GM18508 (cell line): ENCODE data around the gene PXDN.

Experiments used
- ATAC-seq: cut with Tn5 transposase; IDR thresholded peaks from one replicate; pipeline ENCODE4 v1.9.1; 2021; ENCODE audit warnings: moderate number of reproducible peaks; ENCODE audit not compliant: insufficient read depth, unreplicated experiment

The PXDN gene

GRCh38 chr2:1654696-1655374, 89.5 kb downstream of the PXDN start:
- no peak for ATAC-seq

- no peak for ATAC-seq
Measured at GRCh38 chr2:1653956-1654695, 90.2 kb downstream of the PXDN start.

GRCh38 chr2:1652034-1652790, 92.1 kb downstream of the PXDN start:
- no peak for ATAC-seq

DNA sequence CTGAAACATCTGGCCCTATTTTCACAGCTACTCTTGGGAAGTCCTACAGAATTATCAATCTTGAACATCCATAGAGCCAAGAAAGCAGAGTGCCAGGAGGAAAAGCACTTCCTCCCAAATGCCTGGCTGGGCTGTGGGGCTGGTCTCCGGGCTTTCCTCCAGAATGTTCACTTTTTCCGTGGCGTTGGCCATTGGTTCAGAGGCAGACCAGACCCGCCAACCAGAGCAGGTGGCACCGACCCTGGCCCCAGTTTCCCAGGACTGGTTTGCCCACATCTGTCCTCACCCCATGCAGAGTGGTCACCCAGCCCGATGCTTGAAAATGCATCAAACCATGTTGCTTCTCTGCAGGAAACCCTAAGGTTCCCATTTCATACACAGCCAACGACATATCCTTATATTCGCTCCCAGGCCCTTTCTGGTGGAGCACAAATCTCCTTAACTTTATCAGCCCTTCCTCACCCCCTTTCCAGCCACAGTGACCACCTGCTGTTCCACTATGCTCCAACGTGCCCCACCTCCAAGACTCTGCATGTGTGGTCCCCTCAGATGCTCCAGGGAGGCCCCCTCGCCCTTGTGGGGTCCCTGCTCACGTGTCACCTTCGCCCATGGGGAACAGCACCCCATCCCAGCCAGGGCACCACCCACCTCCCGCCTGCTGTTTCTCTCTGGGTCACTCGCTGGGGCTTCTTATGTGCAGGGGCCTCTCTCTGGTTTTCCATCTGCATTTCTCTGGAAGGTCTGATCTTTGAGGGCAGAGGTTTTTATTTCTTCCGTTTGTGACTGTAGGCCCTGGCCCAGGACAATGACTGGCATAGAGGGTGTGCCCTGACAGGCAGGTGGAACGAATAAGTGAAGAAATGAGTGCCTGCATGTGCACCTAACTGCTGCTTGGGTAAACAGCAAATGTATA, 92.9 kb downstream of the PXDN start:
- no peak for ATAC-seq

DNA sequence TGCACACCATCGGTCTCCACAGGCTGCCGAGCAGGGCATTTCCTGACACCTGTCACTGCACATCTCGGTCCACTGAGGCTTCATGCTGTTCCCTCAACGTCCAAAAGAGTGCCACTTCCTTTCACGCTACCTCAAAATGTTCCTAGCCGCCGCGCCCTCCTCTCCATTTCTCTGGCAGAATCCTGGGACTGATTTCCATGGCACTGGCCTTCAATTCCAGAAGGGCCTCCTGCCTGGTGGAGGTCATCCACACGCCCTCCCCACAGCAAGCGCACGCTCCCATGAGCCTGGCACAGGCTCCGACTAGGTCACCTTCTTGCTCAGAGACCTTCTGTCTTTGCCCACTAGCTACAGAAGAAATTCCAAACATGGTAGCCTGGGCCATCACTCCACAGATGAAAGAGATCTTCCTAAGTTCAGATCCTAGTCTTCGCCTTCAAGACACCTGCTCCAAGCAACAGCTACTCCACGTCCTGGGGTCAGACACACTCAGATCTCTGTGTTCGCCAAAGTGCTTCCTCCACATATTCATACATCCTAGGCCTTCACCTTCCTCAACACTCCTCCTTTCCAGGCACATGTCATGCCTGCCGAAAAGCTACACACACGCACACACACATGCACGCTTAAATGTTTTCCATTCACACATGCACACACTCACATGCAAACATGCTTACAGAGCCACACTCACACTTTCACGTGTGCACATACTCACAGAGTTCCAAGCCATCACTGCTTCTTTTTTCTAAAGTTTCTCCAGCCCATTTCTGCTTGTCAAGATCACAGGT, 94.0 kb downstream of the PXDN start:
- no peak for ATAC-seq

DNA sequence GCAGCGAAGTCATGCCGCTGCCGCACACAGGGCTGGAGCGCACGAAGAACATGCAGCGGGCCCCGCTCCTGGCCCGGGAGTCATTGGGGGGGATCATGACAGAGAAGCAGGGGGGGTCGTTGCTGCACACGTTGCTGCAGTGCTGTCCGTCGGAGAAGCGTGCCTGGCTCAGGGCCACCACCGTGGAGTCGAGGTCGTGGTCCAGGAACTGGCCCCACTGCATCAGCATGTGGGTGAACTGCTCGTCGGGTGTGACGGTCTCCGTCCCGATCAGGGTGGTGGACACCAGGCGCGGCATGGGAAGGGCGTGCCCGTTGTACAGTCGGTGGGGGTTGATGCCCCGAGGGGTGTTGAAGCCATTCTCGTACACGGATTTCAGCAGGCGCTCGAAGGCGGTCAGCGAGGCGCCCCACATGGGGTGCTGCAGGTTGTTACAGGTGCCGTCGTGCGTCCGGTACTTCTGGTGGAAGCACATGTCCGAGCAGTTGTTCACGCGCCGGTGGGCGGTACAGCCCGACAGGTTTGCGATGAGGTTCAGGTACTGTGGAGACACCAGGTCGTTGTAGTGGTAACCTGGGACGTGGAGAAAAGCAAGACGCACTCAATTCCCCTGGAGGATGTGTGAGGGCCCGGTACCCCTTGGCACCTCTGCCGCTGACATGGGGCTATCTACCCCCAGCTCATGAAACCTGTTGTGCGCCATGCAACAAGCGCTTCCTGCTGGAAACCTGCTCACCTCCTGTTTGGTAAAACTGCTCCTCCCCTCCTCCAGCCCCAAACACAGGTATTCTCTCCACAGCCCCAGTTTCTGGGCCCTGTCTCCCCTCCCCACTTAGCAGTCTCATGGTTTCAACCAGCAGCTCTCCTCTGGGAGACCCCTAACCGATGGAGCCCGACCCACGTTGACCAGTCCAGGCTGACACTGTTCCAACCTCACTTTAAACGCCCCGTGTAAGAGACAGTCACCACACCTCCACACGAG, 94.9 kb downstream of the PXDN start:
- no peak for ATAC-seq

DNA sequence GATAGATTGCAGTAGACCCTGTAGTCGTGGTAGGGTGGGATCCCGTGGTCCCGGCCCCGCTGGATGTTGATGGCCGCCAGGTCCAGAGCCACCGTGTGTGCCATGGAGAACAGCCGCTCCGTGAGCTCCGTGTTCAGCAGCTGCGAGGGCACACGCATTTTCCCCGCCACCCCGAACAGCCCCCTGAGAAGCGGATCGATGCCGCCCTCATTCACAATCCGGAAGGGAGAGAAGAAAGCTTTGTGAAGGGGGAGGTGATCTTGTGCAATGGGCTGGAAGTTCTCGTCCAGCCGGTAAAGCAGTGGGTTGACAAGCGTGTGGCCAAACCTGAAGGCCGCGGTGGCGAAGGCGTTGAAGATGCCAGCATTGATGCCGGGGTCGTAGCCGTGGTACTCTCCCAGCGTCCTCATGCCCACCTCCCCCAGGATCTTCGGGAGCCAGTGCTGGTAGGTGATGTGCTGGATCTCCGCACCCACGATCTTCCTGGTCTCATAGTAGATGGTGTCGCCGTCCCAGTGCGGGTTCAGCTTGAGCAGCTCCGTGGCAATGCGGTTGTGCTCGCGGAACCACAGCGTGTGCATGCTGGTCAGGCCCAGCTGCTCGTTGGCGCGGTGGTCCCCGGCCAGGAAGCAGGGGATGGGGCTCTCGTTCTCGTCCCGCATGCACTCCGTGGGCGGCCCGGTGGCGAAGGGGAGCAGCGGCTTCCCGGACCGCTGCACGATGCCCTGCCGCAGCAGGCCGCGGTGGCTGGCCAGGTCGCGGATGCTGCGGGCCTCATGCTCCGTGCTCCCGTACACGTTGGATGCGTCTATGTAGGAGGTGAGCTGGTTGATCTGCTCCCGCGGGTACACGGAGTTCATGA, 95.8 kb downstream of the PXDN start:
- no peak for ATAC-seq

- no peak for ATAC-seq
Measured at GRCh38 chr2:1647417-1648240, 96.7 kb downstream of the PXDN start.

GRCh38 chr2:1645761-1646476, 98.4 kb downstream of the PXDN start:
- ATAC-seq = no peak

DNA sequence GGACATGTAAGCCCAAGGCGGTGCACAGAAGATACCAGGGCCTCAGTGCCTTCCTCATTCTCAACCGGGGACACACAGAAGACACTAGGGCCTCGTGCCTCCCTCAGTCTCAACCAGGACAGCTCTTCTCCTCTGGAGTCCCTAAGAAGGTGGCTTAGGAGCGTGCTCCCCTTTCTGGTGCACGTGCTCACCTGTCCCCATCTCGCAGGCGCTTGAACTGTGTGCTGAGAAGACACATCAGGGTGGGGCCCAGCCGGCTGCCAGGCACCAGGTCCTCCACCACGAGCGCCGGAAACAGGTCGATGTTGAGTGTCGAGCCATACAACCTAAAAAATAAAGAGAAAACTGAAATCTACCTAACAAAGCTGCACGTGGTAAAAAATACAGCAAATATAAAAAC, 99.9 kb downstream of the PXDN start:
- ATAC-seq = no peak

DNA sequence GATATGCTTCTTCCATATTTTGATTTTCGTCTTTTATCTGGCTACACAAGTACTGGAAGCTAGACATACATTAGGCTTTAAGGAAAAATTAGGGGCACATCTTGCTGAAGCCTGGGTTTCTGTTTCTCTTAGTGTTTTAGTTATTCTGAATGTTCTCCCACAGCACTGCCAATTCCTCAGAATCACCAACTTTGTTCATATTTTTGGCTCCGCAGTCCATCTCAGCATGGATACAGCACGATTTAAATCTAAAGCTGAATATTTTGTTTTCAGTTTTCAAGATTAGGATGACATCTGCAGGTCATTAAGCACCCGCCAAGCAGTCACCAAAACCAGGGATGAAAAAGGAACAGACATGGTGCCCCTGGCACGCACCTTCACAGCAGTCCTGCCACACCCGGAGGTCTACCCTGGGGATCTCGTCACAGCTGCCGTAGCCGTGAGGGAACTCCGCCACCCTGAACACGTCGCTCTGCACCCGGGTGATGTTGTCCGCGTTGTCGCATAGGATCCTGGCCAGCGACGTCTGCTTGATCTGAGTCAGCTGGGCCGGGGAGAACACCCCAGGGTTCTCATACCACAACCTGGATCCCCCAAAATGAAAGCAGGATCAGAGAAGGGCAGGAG, 101.2 kb downstream of the PXDN start:
- ATAC-seq = no peak

- ATAC-seq = no peak
Measured at GRCh38 chr2:1642066-1642861, 102.1 kb downstream of the PXDN start.

- no peak for ATAC-seq
Measured at GRCh38 chr2:1641523-1641922, 102.8 kb downstream of the PXDN start.

- no peak for ATAC-seq
Measured at GRCh38 chr2:1640301-1641135, 103.8 kb downstream of the PXDN start.
